HEK293 (cell line): ENCODE results near the gene POGLUT2.

Experiments used
- CTCF ChIA-PET: fragments of 350-600 bp; formaldehyde crosslinking; extraction: SDS; loops from one replicate; lab custom pipeline; 2021; ENCODE audit warnings: antibody characterized with exemption; lab: Yijun Ruan, JAX
- POLR2A ChIA-PET: fragments of 300-600 bp; formaldehyde crosslinking; extraction: SDS; loops from one replicate; lab custom pipeline; 2020; ENCODE audit warnings: antibody characterized with exemption, inconsistent platforms; lab: Yijun Ruan, JAX
- H3K27ac ChIP-seq: fragments of 200-500 bp; sonication (Bioruptor generic); 2 replicates; pipeline ENCODE4 v1.5.1; 2014; ENCODE audit warnings: low read depth, low read length, control low read depth, inconsistent platforms; ENCODE audit errors: extremely low read depth
- H3K36me3 ChIP-seq, 2 experiments: fragments of 200-500 bp in 1 of 2; sonication (Bioruptor generic) in 1 of 2; 1 replicate in 1 of 2; 2 replicates in 1 of 2; pipeline ENCODE4 v1.5.1; 2014 to 2017; ENCODE audit warnings: inconsistent platforms in 2 of 2, low read length in 2 of 2; ENCODE audit not compliant: control insufficient read depth in 2 of 2, insufficient read depth in 1 of 2
- H3K4me1 ChIP-seq: fragments of 200-500 bp; sonication (Bioruptor generic); 2 replicates; pipeline ENCODE4 v1.5.1; 2014; ENCODE audit warnings: mild to moderate bottlenecking, low read length, inconsistent platforms; ENCODE audit not compliant: control insufficient read depth, insufficient read depth
- H3K4me3 ChIP-seq: 2 replicates; pipeline ENCODE4 v1.5.1; 2011; ENCODE audit warnings: low read depth, mild to moderate bottlenecking, control low read depth, low read length, moderate library complexity
- H3K9me3 ChIP-seq: fragments of 200-500 bp; sonication (Bioruptor generic); 2 replicates; pipeline ENCODE4 v1.5.1; 2014; ENCODE audit warnings: low read depth, low read length, inconsistent platforms; ENCODE audit not compliant: control insufficient read depth, insufficient read depth
- GLIS1 ChIP-seq: fragments of 450-650 bp; formaldehyde crosslinking; IDR thresholded peaks from 2 replicates; pipeline ENCODE4 v1.5.1; 2016; ENCODE audit warnings: missing biosample characterization, missing genetic modification characterization
- MYNN ChIP-seq: fragments of 450-650 bp; formaldehyde crosslinking; IDR thresholded peaks from 2 replicates; pipeline ENCODE4 v1.5.1; 2016; ENCODE audit warnings: missing biosample characterization, missing genetic modification characterization, borderline replicate concordance
- SP3 ChIP-seq: fragments of 450-650 bp; formaldehyde crosslinking; IDR thresholded peaks from 2 replicates; pipeline ENCODE4 v1.5.1; 2016; ENCODE audit warnings: missing biosample characterization, missing genetic modification characterization
- ZNF112 ChIP-seq: fragments of 450-650 bp; formaldehyde crosslinking; IDR thresholded peaks from 2 replicates; pipeline ENCODE4 v1.5.0; 2017; ENCODE audit warnings: missing biosample characterization, missing genetic modification characterization
- ZNF133 ChIP-seq: fragments of 450-650 bp; formaldehyde crosslinking; IDR thresholded peaks from 2 replicates; pipeline ENCODE4 v1.5.1; 2016; ENCODE audit warnings: missing biosample characterization, missing genetic modification characterization
- ZNF157 ChIP-seq: fragments of 450-650 bp; formaldehyde crosslinking; IDR thresholded peaks from 2 replicates; pipeline ENCODE4 v1.5.1; 2016; ENCODE audit warnings: missing biosample characterization, missing genetic modification characterization
- ZNF211 ChIP-seq: fragments of 450-650 bp; formaldehyde crosslinking; IDR thresholded peaks from 2 replicates; pipeline ENCODE4 v1.5.1; 2016; ENCODE audit warnings: low read depth, missing biosample characterization, missing genetic modification characterization
- ZNF221 ChIP-seq: fragments of 450-650 bp; formaldehyde crosslinking; IDR thresholded peaks from 2 replicates; pipeline ENCODE4 v1.5.1; 2017; ENCODE audit warnings: missing biosample characterization, missing genetic modification characterization, borderline replicate concordance
- ZNF266 ChIP-seq: fragments of 450-650 bp; formaldehyde crosslinking; IDR thresholded peaks from 2 replicates; pipeline ENCODE4 v1.5.1; 2016; ENCODE audit warnings: missing biosample characterization, missing genetic modification characterization, low read depth
- ZNF391 ChIP-seq: fragments of 450-650 bp; formaldehyde crosslinking; IDR thresholded peaks from 2 replicates; pipeline ENCODE4 v1.5.1; 2016; ENCODE audit warnings: low read depth, missing biosample characterization, missing genetic modification characterization, borderline replicate concordance
- ZNF501 ChIP-seq: fragments of 450-650 bp; formaldehyde crosslinking; IDR thresholded peaks from 2 replicates; pipeline ENCODE4 v1.5.1; 2016; ENCODE audit warnings: missing biosample characterization, missing genetic modification characterization
- ZNF514 ChIP-seq: fragments of 450-650 bp; formaldehyde crosslinking; IDR thresholded peaks from 2 replicates; pipeline ENCODE4 v1.5.1; 2016; ENCODE audit warnings: missing biosample characterization, missing genetic modification characterization
- ZNF544 ChIP-seq: fragments of 450-650 bp; formaldehyde crosslinking; IDR thresholded peaks from 2 replicates; pipeline ENCODE4 v1.5.0; 2017; ENCODE audit warnings: missing biosample characterization, missing genetic modification characterization
- ZNF623 ChIP-seq: fragments of 450-650 bp; formaldehyde crosslinking; IDR thresholded peaks from 2 replicates; pipeline ENCODE4 v1.5.1; 2016; ENCODE audit warnings: missing biosample characterization, missing genetic modification characterization
- ZXDB ChIP-seq: fragments of 450-650 bp; formaldehyde crosslinking; IDR thresholded peaks from 2 replicates; pipeline ENCODE4 v1.5.1; 2016; ENCODE audit warnings: missing biosample characterization, missing genetic modification characterization
- TF ChIP-seq, protein P1 (sequence below): fragments of 450-650 bp; formaldehyde crosslinking; IDR thresholded peaks from 2 replicates; pipeline ENCODE4 v1.5.1; 2017; ENCODE audit warnings: missing biosample characterization, missing genetic modification characterization
- TF ChIP-seq, protein P2 (sequence below): fragments of 450-650 bp; formaldehyde crosslinking; IDR thresholded peaks from 2 replicates; pipeline ENCODE4 v1.5.1; 2016; ENCODE audit warnings: missing biosample characterization, missing genetic modification characterization
- TF ChIP-seq, protein P3 (sequence below): fragments of 450-650 bp; formaldehyde crosslinking; IDR thresholded peaks from 2 replicates; pipeline ENCODE4 v1.5.1; 2016; ENCODE audit warnings: missing biosample characterization, missing genetic modification characterization
- TF ChIP-seq, protein P4 (sequence below): fragments of 450-650 bp; formaldehyde crosslinking; optimal IDR thresholded peaks from 2 replicates; pipeline ENCODE3; 2016; ENCODE audit warnings: missing biosample characterization, mild to moderate bottlenecking, missing genetic modification characterization
- TF ChIP-seq, protein P5 (sequence below): fragments of 450-650 bp; formaldehyde crosslinking; IDR thresholded peaks from 2 replicates; pipeline ENCODE4 v1.5.1; 2016; ENCODE audit warnings: missing biosample characterization, missing genetic modification characterization
- TF ChIP-seq, protein P6 (sequence below): fragments of 450-650 bp; formaldehyde crosslinking; IDR thresholded peaks from 2 replicates; pipeline ENCODE4 v1.5.1; 2016; ENCODE audit warnings: missing biosample characterization, missing genetic modification characterization, low read depth

Gene POGLUT2

DNA sequence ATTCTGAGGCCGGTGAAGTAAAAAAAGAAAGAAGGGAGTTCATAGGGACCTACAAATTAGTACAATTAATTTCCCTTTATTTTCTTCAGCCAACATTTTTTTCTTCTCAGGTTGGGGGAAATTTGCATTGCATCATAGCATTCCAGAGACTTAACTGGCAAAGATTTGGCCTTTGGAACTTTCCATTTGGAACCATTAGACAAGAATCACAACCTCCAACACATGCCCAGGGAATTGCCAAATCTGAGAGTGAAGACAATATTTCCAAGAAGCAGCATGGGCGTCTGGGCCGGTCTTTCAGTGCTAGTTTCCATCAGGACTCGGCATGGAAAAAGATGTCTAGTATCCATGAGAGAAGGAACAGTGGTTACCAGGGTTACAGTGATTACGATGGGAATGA lies 40.7 kb upstream of the POGLUT2 start:
- no peak overlapping the region for H3K4me3 ChIP-seq
- H3K4me1 ChIP-seq = no peaks in the 10 kb centered on the region
- ChIA-PET POLR2A (no interaction called here), CTCF (interaction anchor here (0.7 kb wide), 1 partner anchor 44 kb away, joined by 3 read pairs; no protein-coding TSS in a partner anchor)
- no peaks in the 10 kb centered on the region for H3K9me3 ChIP-seq
- no peak overlapping the region for H3K27ac ChIP-seq
- TF ChIP-seq ZNF133 (tag by site-specific recombination) = no peak
- no peak for TF ChIP-seq ZNF266
- TF ChIP-seq ZNF544 (tag by site-specific recombination) = no peak
- TF ChIP-seq, protein P1, sequence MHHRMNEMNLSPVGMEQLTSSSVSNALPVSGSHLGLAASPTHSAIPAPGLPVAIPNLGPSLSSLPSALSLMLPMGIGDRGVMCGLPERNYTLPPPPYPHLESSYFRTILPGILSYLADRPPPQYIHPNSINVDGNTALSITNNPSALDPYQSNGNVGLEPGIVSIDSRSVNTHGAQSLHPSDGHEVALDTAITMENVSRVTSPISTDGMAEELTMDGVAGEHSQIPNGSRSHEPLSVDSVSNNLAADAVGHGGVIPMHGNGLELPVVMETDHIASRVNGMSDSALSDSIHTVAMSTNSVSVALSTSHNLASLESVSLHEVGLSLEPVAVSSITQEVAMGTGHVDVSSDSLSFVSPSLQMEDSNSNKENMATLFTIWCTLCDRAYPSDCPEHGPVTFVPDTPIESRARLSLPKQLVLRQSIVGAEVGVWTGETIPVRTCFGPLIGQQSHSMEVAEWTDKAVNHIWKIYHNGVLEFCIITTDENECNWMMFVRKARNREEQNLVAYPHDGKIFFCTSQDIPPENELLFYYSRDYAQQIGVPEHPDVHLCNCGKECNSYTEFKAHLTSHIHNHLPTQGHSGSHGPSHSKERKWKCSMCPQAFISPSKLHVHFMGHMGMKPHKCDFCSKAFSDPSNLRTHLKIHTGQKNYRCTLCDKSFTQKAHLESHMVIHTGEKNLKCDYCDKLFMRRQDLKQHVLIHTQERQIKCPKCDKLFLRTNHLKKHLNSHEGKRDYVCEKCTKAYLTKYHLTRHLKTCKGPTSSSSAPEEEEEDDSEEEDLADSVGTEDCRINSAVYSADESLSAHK = no peak
- TF ChIP-seq, protein P2, sequence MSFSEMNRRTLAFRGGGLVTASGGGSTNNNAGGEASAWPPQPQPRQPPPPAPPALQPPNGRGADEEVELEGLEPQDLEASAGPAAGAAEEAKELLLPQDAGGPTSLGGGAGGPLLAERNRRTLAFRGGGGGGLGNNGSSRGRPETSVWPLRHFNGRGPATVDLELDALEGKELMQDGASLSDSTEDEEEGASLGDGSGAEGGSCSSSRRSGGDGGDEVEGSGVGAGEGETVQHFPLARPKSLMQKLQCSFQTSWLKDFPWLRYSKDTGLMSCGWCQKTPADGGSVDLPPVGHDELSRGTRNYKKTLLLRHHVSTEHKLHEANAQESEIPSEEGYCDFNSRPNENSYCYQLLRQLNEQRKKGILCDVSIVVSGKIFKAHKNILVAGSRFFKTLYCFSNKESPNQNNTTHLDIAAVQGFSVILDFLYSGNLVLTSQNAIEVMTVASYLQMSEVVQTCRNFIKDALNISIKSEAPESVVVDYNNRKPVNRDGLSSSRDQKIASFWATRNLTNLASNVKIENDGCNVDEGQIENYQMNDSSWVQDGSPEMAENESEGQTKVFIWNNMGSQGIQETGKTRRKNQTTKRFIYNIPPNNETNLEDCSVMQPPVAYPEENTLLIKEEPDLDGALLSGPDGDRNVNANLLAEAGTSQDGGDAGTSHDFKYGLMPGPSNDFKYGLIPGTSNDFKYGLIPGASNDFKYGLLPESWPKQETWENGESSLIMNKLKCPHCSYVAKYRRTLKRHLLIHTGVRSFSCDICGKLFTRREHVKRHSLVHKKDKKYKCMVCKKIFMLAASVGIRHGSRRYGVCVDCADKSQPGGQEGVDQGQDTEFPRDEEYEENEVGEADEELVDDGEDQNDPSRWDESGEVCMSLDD (tag by site-specific recombination) = no peak
- TF ChIP-seq, protein P3, sequence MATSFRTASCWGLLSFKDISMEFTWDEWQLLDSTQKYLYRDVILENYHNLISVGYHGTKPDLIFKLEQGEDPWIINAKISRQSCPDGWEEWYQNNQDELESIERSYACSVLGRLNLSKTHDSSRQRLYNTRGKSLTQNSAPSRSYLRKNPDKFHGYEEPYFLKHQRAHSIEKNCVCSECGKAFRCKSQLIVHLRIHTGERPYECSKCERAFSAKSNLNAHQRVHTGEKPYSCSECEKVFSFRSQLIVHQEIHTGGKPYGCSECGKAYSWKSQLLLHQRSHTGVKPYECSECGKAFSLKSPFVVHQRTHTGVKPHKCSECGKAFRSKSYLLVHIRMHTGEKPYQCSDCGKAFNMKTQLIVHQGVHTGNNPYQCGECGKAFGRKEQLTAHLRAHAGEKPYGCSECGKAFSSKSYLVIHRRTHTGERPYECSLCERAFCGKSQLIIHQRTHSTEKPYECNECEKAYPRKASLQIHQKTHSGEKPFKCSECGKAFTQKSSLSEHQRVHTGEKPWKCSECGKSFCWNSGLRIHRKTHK (tag by site-specific recombination) = no peak
- TF ChIP-seq ZNF211 (tag by site-specific recombination) = no peak
- no peak for TF ChIP-seq ZNF514
- TF ChIP-seq ZNF112 = no peak
- no peak for TF ChIP-seq ZNF221 (tag by site-specific recombination)
- TF ChIP-seq ZXDB (tag by site-specific recombination) = no peak
- no peak for TF ChIP-seq GLIS1 (tag by site-specific recombination)
- peaks cover 8 to 48% of the 10 kb centered on the region in 2 experiments; a peak in 2 of 3 replicates for H3K36me3 ChIP-seq

DNA sequence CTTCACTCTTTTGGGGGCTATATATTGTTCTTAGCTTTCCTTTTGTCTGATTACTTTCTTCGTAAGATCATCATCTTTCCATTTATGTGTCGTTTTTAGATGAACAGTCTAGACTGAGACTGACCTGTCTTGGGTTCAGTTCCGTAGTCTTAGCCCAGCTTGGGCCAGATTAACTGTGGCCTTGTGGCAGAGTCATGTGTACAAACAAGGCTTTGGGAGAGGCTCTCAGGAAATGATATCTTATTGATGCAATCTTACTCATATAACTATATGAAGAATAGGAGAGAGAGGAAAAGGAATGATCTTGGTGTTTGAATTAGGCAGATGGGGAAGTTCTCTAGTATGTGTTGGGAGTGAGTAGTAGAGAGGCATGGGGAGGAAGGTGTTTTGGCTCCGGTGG lies 40.2 kb upstream of the POGLUT2 start:
- Histone ChIP-seq H3K36me3 (peaks cover 8 to 50% of the 10 kb centered on the region in 2 experiments), H3K4me1 (no peaks in the 10 kb centered on the region), H3K9me3 (no peaks in the 10 kb centered on the region), H3K4me3 (no peak overlapping the region), H3K27ac (no peak overlapping the region)
- CTCF ChIA-PET = no interaction called here
- TF ChIP-seq MYNN (tag by site-specific recombination) (no peak), ZNF266 (no peak), SP3 (tag by site-specific recombination) (no peak), ZNF623 (tag by site-specific recombination) (no peak), ZNF133 (tag by site-specific recombination) (no peak), ZNF501 (tag by site-specific recombination) (no peak), ZNF391 (tag by site-specific recombination) (no peak), ZNF157 (tag by site-specific recombination) (no peak)
- TF ChIP-seq, protein P4, sequence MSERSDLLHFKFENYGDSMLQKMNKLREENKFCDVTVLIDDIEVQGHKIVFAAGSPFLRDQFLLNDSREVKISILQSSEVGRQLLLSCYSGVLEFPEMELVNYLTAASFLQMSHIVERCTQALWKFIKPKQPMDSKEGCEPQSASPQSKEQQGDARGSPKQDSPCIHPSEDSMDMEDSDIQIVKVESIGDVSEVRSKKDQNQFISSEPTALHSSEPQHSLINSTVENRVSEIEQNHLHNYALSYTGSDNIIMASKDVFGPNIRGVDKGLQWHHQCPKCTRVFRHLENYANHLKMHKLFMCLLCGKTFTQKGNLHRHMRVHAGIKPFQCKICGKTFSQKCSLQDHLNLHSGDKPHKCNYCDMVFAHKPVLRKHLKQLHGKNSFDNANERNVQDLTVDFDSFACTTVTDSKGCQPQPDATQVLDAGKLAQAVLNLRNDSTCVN = no peak
- TF ChIP-seq, protein P5, sequence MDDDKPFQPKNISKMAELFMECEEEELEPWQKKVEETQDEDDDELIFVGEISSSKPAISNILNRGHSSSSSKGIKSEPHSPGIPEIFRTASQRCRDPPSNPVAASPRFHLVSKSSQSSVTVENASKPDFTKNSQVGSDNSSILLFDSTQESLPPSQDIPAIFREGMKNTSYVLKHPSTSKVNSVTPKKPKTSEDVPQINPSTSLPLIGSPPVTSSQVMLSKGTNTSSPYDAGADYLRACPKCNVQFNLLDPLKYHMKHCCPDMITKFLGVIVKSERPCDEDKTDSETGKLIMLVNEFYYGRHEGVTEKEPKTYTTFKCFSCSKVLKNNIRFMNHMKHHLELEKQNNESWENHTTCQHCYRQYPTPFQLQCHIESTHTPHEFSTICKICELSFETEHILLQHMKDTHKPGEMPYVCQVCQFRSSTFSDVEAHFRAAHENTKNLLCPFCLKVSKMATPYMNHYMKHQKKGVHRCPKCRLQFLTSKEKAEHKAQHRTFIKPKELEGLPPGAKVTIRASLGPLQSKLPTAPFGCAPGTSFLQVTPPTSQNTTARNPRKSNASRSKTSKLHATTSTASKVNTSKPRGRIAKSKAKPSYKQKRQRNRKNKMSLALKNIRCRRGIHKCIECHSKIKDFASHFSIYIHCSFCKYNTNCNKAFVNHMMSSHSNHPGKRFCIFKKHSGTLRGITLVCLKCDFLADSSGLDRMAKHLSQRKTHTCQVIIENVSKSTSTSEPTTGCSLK (tag by site-specific recombination) = no peak
- TF ChIP-seq, protein P6, sequence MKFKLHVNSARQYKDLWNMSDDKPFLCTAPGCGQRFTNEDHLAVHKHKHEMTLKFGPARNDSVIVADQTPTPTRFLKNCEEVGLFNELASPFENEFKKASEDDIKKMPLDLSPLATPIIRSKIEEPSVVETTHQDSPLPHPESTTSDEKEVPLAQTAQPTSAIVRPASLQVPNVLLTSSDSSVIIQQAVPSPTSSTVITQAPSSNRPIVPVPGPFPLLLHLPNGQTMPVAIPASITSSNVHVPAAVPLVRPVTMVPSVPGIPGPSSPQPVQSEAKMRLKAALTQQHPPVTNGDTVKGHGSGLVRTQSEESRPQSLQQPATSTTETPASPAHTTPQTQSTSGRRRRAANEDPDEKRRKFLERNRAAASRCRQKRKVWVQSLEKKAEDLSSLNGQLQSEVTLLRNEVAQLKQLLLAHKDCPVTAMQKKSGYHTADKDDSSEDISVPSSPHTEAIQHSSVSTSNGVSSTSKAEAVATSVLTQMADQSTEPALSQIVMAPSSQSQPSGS (tag by site-specific recombination) = no peak
- POLR2A ChIA-PET = no interaction called here
